Sciatic nerve (tissue), 2 donors: Measurements from ENCODE around the gene CHST8. TPM values are rescaled to one million over a fixed set of nuclear protein-coding genes. Genes with fewer than 3 reads are reported as not detected.
A peak's percentile ranks its signal among the peaks of the same experiment; 100 is the strongest.

Source experiments
- ATAC-seq: fragments of 200-7000 bp; cut with Tn5 transposase; one replicate; pipeline ENCODE4 v1.9.1; 2020; ENCODE audit warnings: mild to moderate bottlenecking, moderate library complexity
- DNase-seq: peaks from one replicate; pipeline ENCODE4 v3.0.0-alpha.2; 2020; ENCODE audit warnings: low spot score
- intact Hi-C: fragments of 100-400 bp; cut with DNase I; formaldehyde crosslinking; loops from one replicate; pipeline ENCODE4 v1.14.2; 2022
- total RNA-seq: library from RNA; stranded (reverse); fragmentation: NEBNext Ultra II Directional; extraction: Animal tissue kit (Norgen Biotek cat#: 25700); gene quantifications from one replicate; pipeline ENCODE4 v1.2.1, GENCODE V29; 2021
- donor health status: DM: no; HTN: no; CAD: no.
- donor health status: DM: no; HTN: no; CAD: no.

The CHST8 gene
- total RNA-seq, 1 donor from 2014 or later: 0.62 TPM

- intact Hi-C loops: no loop called here
- DNase-seq: no peak
- no peak for ATAC-seq
These were observed 44.2 kb downstream of the CHST8 start for GRCh38 chr19:33665776-33666595.

GRCh38 chr19:33667141-33667650, 45.4 kb downstream of the CHST8 start:
- intact Hi-C loops: no loop called here
- DNase-seq (no peak), ATAC-seq (no peak)

GRCh38 chr19:33667881-33668280, 46.1 kb downstream of the CHST8 start:
- DNase-seq: no peak
- intact Hi-C loops: no loop called here

GRCh38 chr19:33668968-33669367, 47.2 kb downstream of the CHST8 start:
- ATAC-seq (no peak), DNase-seq (no peak)
- intact Hi-C loops: no loop called here

More at GRCh38 chr19:33667881-33668280, 46.1 kb downstream of the CHST8 start:
- ATAC-seq: no peak

- intact Hi-C loops: no loop called here
- ATAC-seq (no peak), DNase-seq (no peak)
These were observed 47.6 kb downstream of the CHST8 start for GRCh38 chr19:33669376-33669775.

- no peak for DNase-seq
- ATAC-seq: no peak
These were observed 48.6 kb downstream of the CHST8 start for GRCh38 chr19:33670398-33670797.

GRCh38 chr19:33671211-33671610, 49.5 kb downstream of the CHST8 start:
- intact Hi-C loops: no loop called here
- no peak for ATAC-seq

More at GRCh38 chr19:33670398-33670797, 48.6 kb downstream of the CHST8 start:
- intact Hi-C loops: no loop called here

GRCh38 chr19:33673258-33673875, 51.6 kb downstream of the CHST8 start:
- ATAC-seq: no peak
- intact Hi-C loops: no loop called here

More at GRCh38 chr19:33671211-33671610, 49.5 kb downstream of the CHST8 start:
- no peak for DNase-seq

GRCh38 chr19:33673996-33674625, 52.4 kb downstream of the CHST8 start:
- ATAC-seq: no peak
- intact Hi-C loops: no loop called here
- DNase-seq: no peak

More at GRCh38 chr19:33673258-33673875, 51.6 kb downstream of the CHST8 start:
- DNase-seq: no peak

GRCh38 chr19:33674626-33675367, 53.0 kb downstream of the CHST8 start:
- intact Hi-C loops: no loop called here
- ATAC-seq: no peak
- no peak for DNase-seq

- DNase-seq (no peak), ATAC-seq (no peak)
- intact Hi-C loops: no loop called here
These were observed 53.9 kb downstream of the CHST8 start for GRCh38 chr19:33675501-33676124.

GRCh38 chr19:33676999-33677665, 55.4 kb downstream of the CHST8 start:
- intact Hi-C loops: no loop called here
- DNase-seq (no peak), ATAC-seq (no peak)

- DNase-seq (no peak), ATAC-seq (no peak)
- intact Hi-C loops: no loop called here
These were observed 56.1 kb downstream of the CHST8 start for GRCh38 chr19:33677745-33678426.

- DNase-seq (peak; percentile 28), ATAC-seq (no peak)
- intact Hi-C loops: no loop called here
These were observed 57.2 kb downstream of the CHST8 start for GRCh38 chr19:33678796-33679585.

GRCh38 chr19:33679696-33680095, 57.9 kb downstream of the CHST8 start:
- DNase-seq: no peak
- intact Hi-C loops: no loop called here

GRCh38 chr19:33681081-33681680, 59.4 kb downstream of the CHST8 start:
- no peak for DNase-seq
- intact Hi-C loops: no loop called here
- no peak for ATAC-seq

More at GRCh38 chr19:33679696-33680095, 57.9 kb downstream of the CHST8 start:
- ATAC-seq: no peak
